Measurements from ENCODE around the gene AGBL1.

AGBL1 gene

DNA sequence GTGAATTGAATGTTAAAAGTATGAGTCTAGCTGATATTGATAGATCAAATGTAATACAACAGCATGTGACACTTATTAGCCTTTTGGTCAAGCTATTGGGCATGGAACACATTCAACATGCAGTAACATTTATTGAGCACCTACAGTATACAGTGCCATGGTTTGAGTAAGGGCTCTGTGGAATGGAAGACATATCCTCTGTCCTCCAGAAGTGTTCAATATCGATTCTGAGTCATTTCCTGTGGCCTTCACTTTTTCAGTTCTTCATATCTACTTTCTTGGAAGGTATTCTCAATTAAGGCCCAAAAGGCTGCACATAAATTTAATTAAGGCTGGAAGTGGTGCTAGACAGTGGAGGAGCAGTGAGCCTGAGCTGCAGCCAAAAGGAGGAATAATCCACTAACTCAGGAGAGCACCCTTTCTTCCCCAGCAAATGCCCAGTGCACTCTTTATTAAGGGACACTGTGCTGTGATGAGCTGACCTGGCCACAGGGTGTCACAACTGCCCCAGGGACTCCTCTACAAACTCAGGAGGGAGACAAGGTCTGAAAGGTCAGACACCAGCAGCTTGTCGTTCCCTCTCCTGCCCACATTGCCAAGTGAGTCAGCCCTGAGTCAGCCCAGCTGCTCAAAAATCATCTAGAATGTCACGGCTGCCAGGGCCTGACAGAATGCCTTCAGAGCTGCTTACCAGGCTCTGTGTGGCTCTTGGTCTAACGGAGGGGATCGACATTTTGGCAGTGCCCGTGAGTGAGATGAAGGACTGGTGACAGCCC is 544.8 kb downstream of the AGBL1 start:
- Mint-ChIP-seq H3K27ac (no peak overlapping the region), H3K9me3 (no peaks in the 10 kb centered on the region), H3K36me3 (ENCODE audit: low read depth) (no peaks in the 10 kb centered on the region), H3K4me1 (peaks cover 23% of the 10 kb centered on the region), H3K4me3 (no peak overlapping the region), H3K27me3 (ENCODE audit: low read depth, poor library complexity) (peaks cover 5% of the 10 kb centered on the region)
- peak; percentile 54 for TF ChIP-seq CTCF (IDR thresholded peaks at IDR 0.05)
- peak; percentile 53 for DNase-seq

GRCh38 chr15:86629409-86630356 is 550.0 kb downstream of the AGBL1 start:
- peaks cover 2% of the 10 kb centered on the region for H3K4me1 Mint-ChIP-seq
- H3K9me3 Mint-ChIP-seq = no peaks in the 10 kb centered on the region
- DNase-seq = no peak
- no peak for TF ChIP-seq CTCF (IDR thresholded peaks at IDR 0.05)
- H3K4me3 Mint-ChIP-seq = no peak overlapping the region
- H3K27me3 Mint-ChIP-seq (ENCODE audit: low read depth, poor library complexity) = peaks cover 11% of the 10 kb centered on the region
- no peaks in the 10 kb centered on the region for H3K36me3 Mint-ChIP-seq (ENCODE audit: low read depth)
- no peak overlapping the region for H3K27ac Mint-ChIP-seq

DNA sequence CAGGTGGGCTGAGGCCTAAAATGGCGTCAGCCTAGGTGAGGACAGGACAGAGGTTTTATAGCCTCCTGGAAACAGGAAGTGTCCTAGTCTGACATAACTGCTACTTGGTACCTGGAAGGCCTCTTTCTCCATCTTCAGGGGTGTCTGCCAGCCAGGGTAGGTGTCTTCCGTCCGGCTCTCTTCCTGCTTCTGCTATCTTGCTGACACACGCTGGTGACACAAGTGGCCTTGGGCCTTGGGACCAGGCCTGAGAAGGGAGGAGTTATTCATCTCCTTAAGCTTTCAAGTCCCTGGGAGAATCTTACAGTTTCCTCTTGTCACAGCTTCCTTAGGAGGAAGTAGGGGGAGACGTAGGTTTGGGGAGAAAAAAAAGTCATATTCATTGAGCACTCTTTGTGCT is 551.3 kb downstream of the AGBL1 start:
- Mint-ChIP-seq H3K27me3 (ENCODE audit: low read depth, poor library complexity) (peaks cover 11% of the 10 kb centered on the region), H3K36me3 (ENCODE audit: low read depth) (no peaks in the 10 kb centered on the region), H3K4me1 (no peaks in the 10 kb centered on the region), H3K4me3 (no peak overlapping the region), H3K27ac (no peak overlapping the region), H3K9me3 (no peaks in the 10 kb centered on the region)
- no peak for DNase-seq
- no peak for TF ChIP-seq CTCF (IDR thresholded peaks at IDR 0.05)

GRCh38 chr15:86634146-86634545 is 554.5 kb downstream of the AGBL1 start:
- Mint-ChIP-seq H3K27me3 (ENCODE audit: low read depth, poor library complexity) (peaks cover 6% of the 10 kb centered on the region), H3K9me3 (no peaks in the 10 kb centered on the region), H3K4me3 (no peak overlapping the region), H3K4me1 (no peaks in the 10 kb centered on the region), H3K36me3 (ENCODE audit: low read depth) (no peaks in the 10 kb centered on the region), H3K27ac (no peak overlapping the region)
- TF ChIP-seq CTCF (IDR thresholded peaks at IDR 0.05) = no peak
- DNase-seq = no peak

- no peak for DNase-seq
- peaks cover 6% of the 10 kb centered on the region for H3K27me3 Mint-ChIP-seq (ENCODE audit: low read depth, poor library complexity)
- TF ChIP-seq CTCF (IDR thresholded peaks at IDR 0.05) = no peak
- H3K4me1 Mint-ChIP-seq = no peaks in the 10 kb centered on the region
- no peaks in the 10 kb centered on the region for H3K9me3 Mint-ChIP-seq
- H3K36me3 Mint-ChIP-seq (ENCODE audit: low read depth) = no peaks in the 10 kb centered on the region
- H3K27ac Mint-ChIP-seq = no peak overlapping the region
- no peak overlapping the region for H3K4me3 Mint-ChIP-seq
Observed at GRCh38 chr15:86634992-86635638, 555.4 kb downstream of the AGBL1 start.

Measured in nephron progenitor cell (in vitro differentiated cells).